Measurements from ENCODE around the gene CREB3L2.

- TF ChIP-seq CTCF (IDR thresholded peaks at IDR 0.05) (no peak), POLR2A (IDR thresholded peaks at IDR 0.05) (no peak), EP300 (IDR thresholded peaks at IDR 0.05) (no peak), POLR2AphosphoS5 (IDR thresholded peaks at IDR 0.05) (no peak)
Measured at GRCh38 chr7:137983323-137984008, 18.4 kb downstream of the CREB3L2 start.
